Tibial artery (tissue), 4 donors: ENCODE results near the gene PCDHGC3.

Experiments used
- DNase-seq, 2 donors: peaks; one replicate each; pipeline ENCODE4 v3.0.0-alpha.2; 2019
- H3K27ac ChIP-seq, 2 donors: fragments of 200-600 bp; sonication (generic) in 1 of 2; 1 replicate in 1 of 2; 2 replicates in 1 of 2; pipeline ENCODE4 v1.5.1; 2018 to 2019; ENCODE audit warnings: mild to moderate bottlenecking in 1 of 2
- H3K27me3 ChIP-seq, 2 donors: fragments of 200-600 bp; sonication (generic) in 1 of 2; one replicate each; pipeline versions ENCODE4 v1.5.1 to v1.6.0; 2016 to 2019
- H3K36me3 ChIP-seq, 3 donors: fragments of 200-600 bp; sonication (generic) in 2 of 3; one replicate each; pipeline ENCODE4 v1.5.1; 2016 to 2019; ENCODE audit warnings: mild to moderate bottlenecking in 2 of 3
- H3K4me1 ChIP-seq, 4 donors: fragments of 200-600 bp; sonication (generic) in 2 of 4; 1 replicate in 3 of 4; 2 replicates in 1 of 4; pipeline ENCODE4 v1.5.1; 2016 to 2019
- H3K4me3 ChIP-seq, 2 donors: fragments of 200-600 bp; sonication (generic) in 1 of 2; 1 replicate in 1 of 2; 2 replicates in 1 of 2; pipeline ENCODE4 v1.5.1; 2018 to 2019; ENCODE audit warnings: mild to moderate bottlenecking in 2 of 2
- H3K9me3 ChIP-seq, 3 donors: fragments of 200-600 bp; sonication (generic) in 1 of 3; one replicate each; pipeline ENCODE4 v1.5.1; 2016 to 2019
- intact Hi-C: fragments of 100-400 bp; cut with DNase I; formaldehyde crosslinking; loops from one replicate; pipeline ENCODE4 v1.15.0; 2023; ENCODE audit warnings: low total_unique reads
- TF ChIP-seq, protein P1 (sequence below), 2 experiments: fragments of 200-600 bp in 1 of 2; fragments of 450-650 bp in 1 of 2; IDR thresholded peaks; one replicate each; pipeline ENCODE4 v1.5.1; 2017 to 2019; ENCODE audit warnings: antibody characterized with exemption in 2 of 2, mild to moderate bottlenecking in 1 of 2, moderate library complexity in 1 of 2

Gene PCDHGC3

GRCh38 chr5:141490771-141491170 is 15.0 kb downstream of the PCDHGC3 start:
- Histone ChIP-seq H3K4me1 (peaks cover 0 to 36% (median 25%) of the 10 kb centered on the region in 4 donors), H3K27me3 (no peaks in the 10 kb centered on the region), H3K36me3 (peaks cover 0 to 37% (median 29%) of the 10 kb centered on the region in 3 donors), H3K9me3 (no peaks in the 10 kb centered on the region), H3K4me3 (no peak overlapping the region), H3K27ac (no peak overlapping the region)
- intact Hi-C loops = no loop called here
- TF ChIP-seq, protein P1, sequence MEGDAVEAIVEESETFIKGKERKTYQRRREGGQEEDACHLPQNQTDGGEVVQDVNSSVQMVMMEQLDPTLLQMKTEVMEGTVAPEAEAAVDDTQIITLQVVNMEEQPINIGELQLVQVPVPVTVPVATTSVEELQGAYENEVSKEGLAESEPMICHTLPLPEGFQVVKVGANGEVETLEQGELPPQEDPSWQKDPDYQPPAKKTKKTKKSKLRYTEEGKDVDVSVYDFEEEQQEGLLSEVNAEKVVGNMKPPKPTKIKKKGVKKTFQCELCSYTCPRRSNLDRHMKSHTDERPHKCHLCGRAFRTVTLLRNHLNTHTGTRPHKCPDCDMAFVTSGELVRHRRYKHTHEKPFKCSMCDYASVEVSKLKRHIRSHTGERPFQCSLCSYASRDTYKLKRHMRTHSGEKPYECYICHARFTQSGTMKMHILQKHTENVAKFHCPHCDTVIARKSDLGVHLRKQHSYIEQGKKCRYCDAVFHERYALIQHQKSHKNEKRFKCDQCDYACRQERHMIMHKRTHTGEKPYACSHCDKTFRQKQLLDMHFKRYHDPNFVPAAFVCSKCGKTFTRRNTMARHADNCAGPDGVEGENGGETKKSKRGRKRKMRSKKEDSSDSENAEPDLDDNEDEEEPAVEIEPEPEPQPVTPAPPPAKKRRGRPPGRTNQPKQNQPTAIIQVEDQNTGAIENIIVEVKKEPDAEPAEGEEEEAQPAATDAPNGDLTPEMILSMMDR (IDR thresholded peaks at IDR 0.05) = no peak
- DNase-seq = no peak

DNA sequence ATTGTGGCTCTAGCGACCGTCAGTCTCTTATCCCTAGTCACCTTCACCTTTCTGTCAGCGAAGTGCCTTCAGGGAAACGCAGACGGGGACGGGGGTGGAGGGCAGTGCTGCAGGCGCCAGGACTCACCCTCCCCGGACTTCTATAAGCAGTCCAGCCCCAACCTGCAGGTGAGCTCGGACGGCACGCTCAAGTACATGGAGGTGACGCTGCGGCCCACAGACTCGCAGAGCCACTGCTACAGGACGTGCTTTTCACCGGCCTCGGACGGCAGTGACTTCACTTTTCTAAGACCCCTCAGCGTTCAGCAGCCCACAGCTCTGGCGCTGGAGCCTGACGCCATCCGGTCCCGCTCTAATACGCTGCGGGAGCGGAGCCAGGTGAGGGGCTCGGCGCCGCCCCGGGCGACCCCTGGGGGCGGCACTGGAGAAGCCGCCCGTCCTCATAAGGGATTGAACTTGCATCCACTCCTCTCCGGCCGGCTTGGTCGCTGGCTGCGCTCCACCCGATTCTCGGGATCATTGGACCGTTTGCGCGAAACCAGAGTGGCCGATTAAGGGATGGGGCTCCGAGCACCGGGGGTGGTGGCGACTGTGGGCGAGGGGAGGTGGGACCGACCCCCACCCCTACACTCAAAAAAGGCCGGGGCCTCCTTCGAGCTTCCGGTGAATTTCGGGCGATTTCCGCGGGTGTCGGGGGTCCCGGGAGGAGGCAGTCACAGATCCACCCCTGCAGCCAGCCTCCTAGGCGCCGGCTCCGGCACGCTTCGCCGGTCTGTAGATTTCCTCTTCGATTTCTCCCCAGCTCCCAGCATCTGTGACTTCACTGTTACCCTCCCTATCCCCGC is 15.8 kb downstream of the PCDHGC3 start:
- DNase-seq = no peak
- TF ChIP-seq, protein P1 (IDR thresholded peaks at IDR 0.05) = no peak
- intact Hi-C loops = no loop called here
- Histone ChIP-seq H3K36me3 (peaks cover 0 to 37% (median 29%) of the 10 kb centered on the region in 3 donors), H3K27ac (no peak overlapping the region), H3K27me3 (no peaks in the 10 kb centered on the region), H3K9me3 (no peaks in the 10 kb centered on the region), H3K4me3 (no peak overlapping the region), H3K4me1 (peaks cover 0 to 34% (median 24%) of the 10 kb centered on the region in 4 donors)

GRCh38 chr5:141492168-141492885 is 16.6 kb downstream of the PCDHGC3 start:
- peaks cover 0 to 34% (median 24%) of the 10 kb centered on the region in 4 donors for H3K4me1 ChIP-seq
- DNase-seq = no peak
- no peaks in the 10 kb centered on the region for H3K9me3 ChIP-seq
- H3K36me3 ChIP-seq = peaks cover 0 to 43% (median 29%) of the 10 kb centered on the region in 3 donors
- no peak overlapping the region for H3K4me3 ChIP-seq
- no peaks in the 10 kb centered on the region for H3K27me3 ChIP-seq
- TF ChIP-seq, protein P1 (IDR thresholded peaks at IDR 0.05) = no peak
- intact Hi-C loops = no loop called here
- no peak overlapping the region for H3K27ac ChIP-seq

- peak overlapping the region; percentile 11 to 36 for H3K27ac ChIP-seq
- intact Hi-C loops = no loop called here
- TF ChIP-seq, protein P1 (IDR thresholded peaks at IDR 0.05) = no peak
- DNase-seq = no peak
- peaks cover 0 to 48% (median 38%) of the 10 kb centered on the region in 3 donors for H3K36me3 ChIP-seq
- H3K4me1 ChIP-seq = peaks cover 0 to 34% (median 24%) of the 10 kb centered on the region in 4 donors
- no peaks in the 10 kb centered on the region for H3K9me3 ChIP-seq
- H3K4me3 ChIP-seq = no peak overlapping the region
- H3K27me3 ChIP-seq = no peaks in the 10 kb centered on the region
Measured at GRCh38 chr5:141493500-141494422, 18.0 kb downstream of the PCDHGC3 start.
